GM21367 (cell line): ENCODE measurements around the gene FOXC2.
A peak's percentile ranks its signal among the peaks of the same experiment; 100 is the strongest.

Experiments used
- ATAC-seq: cut with Tn5 transposase; IDR thresholded peaks from one replicate; pipeline ENCODE4 v1.9.1; 2021; ENCODE audit not compliant: unreplicated experiment

Gene FOXC2

GRCh38 chr16:86555704-86556075 lies 10.9 kb upstream of the FOXC2 start:
- ATAC-seq, result no peak

DNA sequence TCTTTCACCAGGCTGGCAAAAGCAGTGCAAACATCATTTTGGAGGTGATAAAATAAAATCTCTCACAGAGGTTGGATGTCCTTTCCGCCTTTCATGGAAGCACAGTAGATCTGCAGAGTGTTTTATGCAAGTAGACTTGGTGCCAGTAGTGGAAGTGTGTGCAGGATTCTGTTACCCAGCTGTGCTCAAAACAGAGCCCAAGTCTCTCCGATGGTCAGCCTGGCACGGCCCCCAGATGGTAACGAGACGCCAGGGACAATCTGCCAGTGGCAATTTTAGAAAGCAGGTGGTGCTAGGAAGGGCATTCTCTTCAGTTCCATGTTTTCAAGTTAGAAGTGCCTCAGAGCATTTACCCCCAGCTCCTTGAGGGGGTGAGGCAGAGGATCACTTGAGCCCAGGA lies 10.1 kb upstream of the FOXC2 start:
- ATAC-seq, result no peak

- no peak for ATAC-seq
Observed at GRCh38 chr16:86557587-86557986, 9.0 kb upstream of the FOXC2 start.

- ATAC-seq, result no peak
Observed at GRCh38 chr16:86558355-86559193, 8.1 kb upstream of the FOXC2 start.

DNA sequence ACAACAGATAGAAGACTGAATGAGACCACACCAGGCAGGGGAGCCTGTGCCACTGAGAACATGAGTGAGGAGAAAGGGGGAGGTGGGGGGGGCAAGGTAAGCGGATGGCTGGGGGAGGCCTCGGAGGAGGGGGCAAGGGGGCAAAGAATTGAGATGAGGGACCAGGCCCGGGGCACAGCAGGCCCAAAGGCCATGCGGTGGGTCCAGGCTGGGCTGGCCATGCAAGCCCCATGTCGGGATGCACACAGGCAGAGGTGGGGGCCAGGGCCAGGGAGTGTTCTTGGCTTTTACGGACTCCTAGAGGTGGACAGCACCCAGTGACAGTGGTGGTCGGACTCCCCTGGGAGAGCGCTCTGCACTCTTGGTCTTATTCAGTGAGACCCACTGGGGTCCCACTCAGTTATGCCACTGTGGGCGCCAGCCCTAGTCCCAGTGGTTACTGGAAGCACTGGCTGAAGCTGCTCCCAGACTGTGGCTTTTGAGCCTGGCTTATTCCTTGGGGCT lies 6.8 kb upstream of the FOXC2 start:
- no peak for ATAC-seq

GRCh38 chr16:86562356-86562755 lies 4.3 kb upstream of the FOXC2 start:
- ATAC-seq, result no peak

- ATAC-seq, result peak; percentile 80
Observed at GRCh38 chr16:86563469-86564345, 2.9 kb upstream of the FOXC2 start.

DNA sequence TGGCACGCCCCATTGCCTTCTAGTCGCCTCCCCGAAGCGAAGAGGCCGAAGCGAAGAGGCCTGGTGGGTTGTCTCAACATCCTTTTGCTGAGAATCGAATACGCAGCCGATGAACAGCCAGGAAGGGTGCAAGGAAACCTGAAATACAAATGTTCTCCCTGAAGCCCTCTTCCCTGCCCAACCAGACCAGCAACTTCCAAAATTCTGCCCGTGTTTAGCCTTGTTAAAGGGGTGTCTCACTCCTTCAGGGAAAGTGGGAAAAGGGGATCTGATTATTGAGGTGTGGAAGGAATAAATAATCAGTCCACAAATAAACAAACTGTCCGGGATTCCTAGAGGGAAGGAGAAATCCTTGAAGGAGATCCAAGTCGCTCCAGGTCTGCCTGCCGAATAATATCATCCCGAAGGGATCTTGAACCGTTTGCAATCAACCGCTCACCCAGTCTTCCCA lies 1.4 kb upstream of the FOXC2 start:
- ATAC-seq, result no peak

DNA sequence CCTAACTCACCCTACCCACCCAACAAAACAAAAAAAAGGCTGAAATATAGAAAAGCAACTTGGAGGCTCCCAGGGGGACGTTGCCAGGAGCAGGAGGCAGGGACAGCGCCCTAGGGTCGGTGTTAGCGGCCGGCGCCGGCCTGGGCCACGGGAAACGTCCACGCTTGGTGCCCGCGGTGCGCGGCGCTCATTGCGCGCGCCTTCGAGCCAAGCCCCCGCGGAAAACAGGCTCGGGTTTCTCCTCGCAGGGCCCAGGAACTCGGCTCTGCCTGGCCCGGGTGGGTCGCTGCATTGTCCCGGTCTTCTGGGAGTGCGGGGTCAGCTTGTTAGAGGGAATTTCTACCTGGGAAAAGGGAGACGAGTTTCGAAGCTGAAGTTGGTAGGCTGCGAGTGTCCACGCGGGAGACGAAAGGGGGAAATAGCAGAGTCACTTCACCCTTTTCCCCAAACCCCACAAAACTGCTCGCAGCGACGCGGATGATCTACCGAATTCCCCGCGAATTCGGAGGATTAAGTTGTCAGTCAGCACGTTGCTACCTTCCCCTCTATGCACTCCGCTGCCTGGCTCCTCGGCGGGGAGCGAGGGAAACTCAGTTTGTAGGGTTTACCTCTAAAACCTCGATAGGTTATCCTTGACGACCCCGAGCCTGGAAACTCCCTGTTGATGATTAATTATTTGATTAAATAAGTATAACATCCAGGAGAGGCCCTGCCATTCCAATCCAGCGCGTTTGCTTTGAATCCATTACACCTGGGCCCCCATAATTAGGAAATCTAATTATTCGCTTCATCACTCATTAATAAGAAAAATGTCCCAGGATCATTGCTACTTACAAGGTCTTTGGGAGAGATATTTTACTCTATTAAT lies 751 bp upstream of the FOXC2 start:
- no peak for ATAC-seq

- ATAC-seq, result no peak
Observed at GRCh38 chr16:86566966-86567700, 504 bp downstream of the FOXC2 start.

- no peak for ATAC-seq
Observed at GRCh38 chr16:86567701-86568581, 1.3 kb downstream of the FOXC2 start.

- no peak for ATAC-seq
Observed at GRCh38 chr16:86568677-86569623, 2.3 kb downstream of the FOXC2 start.

GRCh38 chr16:86569701-86570447 lies 3.2 kb downstream of the FOXC2 start:
- ATAC-seq, result no peak

DNA sequence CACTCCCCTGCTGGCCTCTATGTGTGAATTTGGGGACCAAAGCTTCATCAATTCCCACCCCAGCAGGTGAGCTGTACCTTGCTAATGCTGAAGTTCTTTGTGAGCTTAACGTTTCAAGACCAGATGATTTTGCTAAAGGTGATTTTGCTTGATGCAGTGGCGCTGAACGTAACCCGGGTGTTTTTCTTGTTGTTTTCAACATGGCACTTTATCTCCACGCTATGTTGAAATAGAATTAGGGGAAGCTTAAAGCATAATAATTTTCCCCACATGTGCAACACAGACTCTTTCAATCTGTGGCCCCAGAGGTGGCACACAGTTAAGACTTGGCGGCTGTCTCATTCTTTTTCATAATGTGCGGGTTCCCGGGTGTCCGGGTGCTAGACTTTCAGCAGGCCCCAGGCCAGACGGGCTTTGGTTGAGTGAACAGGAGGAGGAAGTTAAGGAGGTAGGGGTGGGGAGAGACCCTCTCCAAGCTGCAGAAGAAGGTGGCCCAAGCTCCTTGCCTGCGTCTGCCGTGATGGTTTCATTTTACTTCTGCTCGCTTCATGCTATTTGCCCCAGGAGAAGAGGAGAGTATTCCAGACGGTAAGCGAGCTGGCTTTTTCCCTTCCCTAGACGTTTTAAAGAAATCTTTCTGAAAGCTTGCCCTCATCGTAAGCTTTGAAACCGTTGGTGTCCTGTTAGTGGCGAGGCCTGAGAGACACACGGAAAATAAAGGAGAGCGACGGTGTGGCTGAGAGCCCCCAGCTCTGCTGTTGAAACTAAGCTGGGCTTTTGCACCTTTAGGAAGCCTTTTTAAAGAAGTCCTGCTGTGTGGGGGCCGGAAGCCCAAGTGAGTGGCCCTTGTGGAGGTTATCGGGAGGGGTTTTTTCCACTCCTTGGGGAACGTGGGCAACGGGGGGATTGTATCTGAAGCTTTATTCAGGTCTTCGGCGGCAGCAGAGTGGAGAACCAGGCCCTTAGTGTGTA lies 4.2 kb downstream of the FOXC2 start:
- ATAC-seq, result no peak

DNA sequence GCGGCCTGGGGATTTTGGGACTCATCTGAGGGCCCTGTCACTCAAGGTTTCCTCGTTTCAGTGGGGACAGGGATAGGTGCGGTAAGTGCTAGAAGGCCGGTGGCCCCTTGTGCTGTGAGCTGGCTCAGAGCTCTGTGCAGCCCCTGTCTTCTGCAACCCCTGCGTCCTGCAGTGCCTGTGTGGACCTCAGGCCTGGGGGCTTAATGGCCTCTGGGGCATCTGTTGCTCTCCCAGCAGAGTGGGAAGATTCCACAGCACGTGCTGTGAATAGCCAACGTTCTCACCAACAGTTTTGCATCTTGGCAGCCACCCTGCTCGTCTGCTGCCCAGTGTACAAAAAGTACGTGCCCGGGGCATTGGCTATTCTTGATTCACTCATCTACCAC lies 4.9 kb downstream of the FOXC2 start:
- ATAC-seq, result no peak

DNA sequence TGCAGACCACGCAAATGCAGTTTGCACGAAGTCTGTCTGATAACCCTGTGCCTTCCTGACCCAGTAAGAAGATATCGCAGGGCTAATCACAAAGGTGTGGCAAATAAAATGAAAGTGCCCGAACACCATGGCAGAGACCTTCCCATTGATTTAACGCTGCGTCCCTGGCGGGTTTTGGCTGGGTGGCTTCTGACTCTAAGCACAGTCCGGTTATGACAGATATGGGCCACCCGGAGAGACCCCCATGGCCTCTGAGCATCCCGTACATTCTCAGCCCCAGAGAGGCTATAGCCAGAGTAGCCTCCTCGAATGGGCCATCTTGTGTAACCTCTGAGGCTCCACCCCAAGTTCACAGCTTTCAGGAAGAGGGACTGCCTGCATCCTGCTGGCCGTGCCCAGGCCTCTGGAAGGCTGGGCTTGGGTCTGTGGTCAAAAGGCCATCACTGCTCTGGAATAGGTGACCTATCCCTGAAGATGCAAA lies 5.5 kb downstream of the FOXC2 start:
- no peak for ATAC-seq
